Esophagus muscularis mucosa (tissue), 4 donors: ENCODE data around the gene AOC3. TPM values are rescaled to one million over a fixed set of nuclear protein-coding genes. Genes with fewer than 3 reads are reported as not detected.
"Not testable (repeated sequence)": the region's sequence is repeated elsewhere in the genome, so short reads cannot be mapped to it uniquely, and the experiment has no call there.

Experiments used
- DNase-seq: peaks from one replicate; pipeline ENCODE4 v3.0.0-alpha.2; 2017; ENCODE audit errors: extremely low spot score
- H3K27ac ChIP-seq, 4 donors: fragments of 200-600 bp; sonication (generic); replicated peaks in 1 of 4; 1 replicate in 3 of 4; 2 replicates in 1 of 4; pipeline ENCODE4 v1.5.1; 2016 to 2019; ENCODE audit warnings: mild to moderate bottlenecking in 1 of 4
- H3K27me3 ChIP-seq, 4 donors: fragments of 200-600 bp; sonication (generic); one replicate each; pipeline versions ENCODE4 v1.5.1 to v1.6.0; 2016 to 2019
- H3K36me3 ChIP-seq, 4 donors: fragments of 200-600 bp; sonication (generic); one replicate each; pipeline ENCODE4 v1.5.1; 2016 to 2019
- H3K4me1 ChIP-seq, 4 donors: fragments of 200-600 bp; sonication (generic); one replicate each; pipeline ENCODE4 v1.5.1; 2016 to 2019
- H3K4me3 ChIP-seq, 4 donors: fragments of 200-600 bp; sonication (generic); 1 replicate in 2 of 4; 2 replicates in 2 of 4; pipeline ENCODE4 v1.5.1; 2016 to 2019; ENCODE audit warnings: mild to moderate bottlenecking in 4 of 4, moderate library complexity in 1 of 4
- H3K9me3 ChIP-seq, 4 donors: fragments of 200-600 bp; sonication (generic); 1 replicate in 3 of 4; 2 replicates in 1 of 4; pipeline ENCODE4 v1.5.1; 2016 to 2019
- EP300 ChIP-seq: sonication (generic); formaldehyde crosslinking; IDR thresholded peaks from one replicate; pipeline ENCODE4 v1.6.1; 2017; ENCODE audit warnings: antibody characterized with exemption
- POLR2A ChIP-seq: fragments of 450-650 bp; IDR thresholded peaks from one replicate; pipeline ENCODE4 v1.6.1; 2017; ENCODE audit warnings: antibody characterized with exemption, moderate library complexity, mild to moderate bottlenecking, low read depth
- POLR2AphosphoS5 ChIP-seq, 2 donors: sonication (generic); formaldehyde crosslinking; IDR thresholded peaks; one replicate each; pipeline ENCODE4 v1.6.1; 2017; ENCODE audit warnings: antibody characterized with exemption in 2 of 2
- WGBS: methylation state at CpG from one replicate; pipeline ENCODE4 v1.1.5; 2018; 5-methylcytosine and 5-hydroxymethylcytosine counted together
- intact Hi-C: fragments of 100-400 bp; cut with DNase I; formaldehyde crosslinking; loops from one replicate; pipeline ENCODE4 v1.15.1; 2023
- total RNA-seq, 4 donors: library from RNA; depleted of rRNA; stranded (reverse); fragments of >200 nt; gene quantifications; one replicate each; pipeline versions ENCODE4 v1.1.0 to v1.2.1, GENCODE V29; 2016
- TF ChIP-seq, protein P1 (sequence below), 3 experiments: fragments of 200-600 bp in 2 of 3; fragments of 450-650 bp in 1 of 3; sonication (generic) in 2 of 3; IDR thresholded peaks; one replicate each; pipeline ENCODE4 v1.5.1; 2017 to 2019; ENCODE audit warnings: antibody characterized with exemption in 3 of 3, mild to moderate bottlenecking in 2 of 3, moderate library complexity in 1 of 3

AOC3 gene
- total RNA-seq, 4 donors from 2014 or later: 89.0 to 242 (median 118) TPM

GRCh38 chr17:42894283-42895184, 43.5 kb downstream of the AOC3 start:
- intact Hi-C loops: no loop called here

DNA sequence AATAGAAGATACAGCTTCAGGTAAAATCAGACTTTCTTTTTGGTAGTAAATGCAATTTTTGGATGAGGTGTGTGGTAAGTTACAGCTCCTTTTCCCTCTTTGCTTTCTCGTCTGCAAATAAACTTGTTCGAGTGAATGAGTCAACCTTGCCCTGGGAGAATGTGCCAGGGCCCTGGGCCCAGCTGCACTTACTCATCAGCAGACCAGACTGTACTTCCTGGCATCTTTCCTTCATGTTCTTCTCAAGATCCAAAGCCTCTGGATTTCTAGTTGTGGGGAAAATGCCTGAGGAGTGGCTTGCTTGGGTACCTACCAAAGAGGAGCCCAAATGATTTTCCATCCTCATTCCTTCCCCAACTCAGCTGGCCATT, 44.2 kb downstream of the AOC3 start:
- peak; percentile 93 for DNase-seq
- Histone ChIP-seq H3K4me1 (peaks cover 36 to 54% (median 51%) of the 10 kb centered on the region in 4 donors), H3K36me3 (no peaks in the 10 kb centered on the region), H3K9me3 (no peaks in the 10 kb centered on the region), H3K27me3 (no peaks in the 10 kb centered on the region), H3K27ac (peak overlapping the region in 3 of 4 donors; percentile 15 to 30 (median 25)), H3K4me3 (no peak overlapping the region)
- intact Hi-C loops: no loop called here
- TF ChIP-seq, protein P1, sequence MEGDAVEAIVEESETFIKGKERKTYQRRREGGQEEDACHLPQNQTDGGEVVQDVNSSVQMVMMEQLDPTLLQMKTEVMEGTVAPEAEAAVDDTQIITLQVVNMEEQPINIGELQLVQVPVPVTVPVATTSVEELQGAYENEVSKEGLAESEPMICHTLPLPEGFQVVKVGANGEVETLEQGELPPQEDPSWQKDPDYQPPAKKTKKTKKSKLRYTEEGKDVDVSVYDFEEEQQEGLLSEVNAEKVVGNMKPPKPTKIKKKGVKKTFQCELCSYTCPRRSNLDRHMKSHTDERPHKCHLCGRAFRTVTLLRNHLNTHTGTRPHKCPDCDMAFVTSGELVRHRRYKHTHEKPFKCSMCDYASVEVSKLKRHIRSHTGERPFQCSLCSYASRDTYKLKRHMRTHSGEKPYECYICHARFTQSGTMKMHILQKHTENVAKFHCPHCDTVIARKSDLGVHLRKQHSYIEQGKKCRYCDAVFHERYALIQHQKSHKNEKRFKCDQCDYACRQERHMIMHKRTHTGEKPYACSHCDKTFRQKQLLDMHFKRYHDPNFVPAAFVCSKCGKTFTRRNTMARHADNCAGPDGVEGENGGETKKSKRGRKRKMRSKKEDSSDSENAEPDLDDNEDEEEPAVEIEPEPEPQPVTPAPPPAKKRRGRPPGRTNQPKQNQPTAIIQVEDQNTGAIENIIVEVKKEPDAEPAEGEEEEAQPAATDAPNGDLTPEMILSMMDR (IDR thresholded peaks at IDR 0.05): no peak
- TF ChIP-seq POLR2AphosphoS5 (IDR thresholded peaks at IDR 0.05) (peak; percentile 70 to 72), EP300 (no peak)
- WGBS: 0% methylated on average over 2 of the region's 2 CpGs

More at GRCh38 chr17:42894283-42895184, 43.5 kb downstream of the AOC3 start:
- Histone ChIP-seq H3K27ac (peak overlapping the region in 2 of 4 donors; percentile 25 to 30), H3K36me3 (no peaks in the 10 kb centered on the region), H3K27me3 (no peaks in the 10 kb centered on the region), H3K4me1 (peaks cover 36 to 54% (median 51%) of the 10 kb centered on the region in 4 donors), H3K4me3 (no peak overlapping the region), H3K9me3 (no peaks in the 10 kb centered on the region)
- no peak for DNase-seq
- 76% methylated on average over 12 of the region's 12 CpGs for WGBS
- TF ChIP-seq, protein P1 (IDR thresholded peaks at IDR 0.05): no peak
- no peak for TF ChIP-seq POLR2A
- TF ChIP-seq EP300: no peak
- no peak for TF ChIP-seq POLR2AphosphoS5 (IDR thresholded peaks at IDR 0.05)

DNA sequence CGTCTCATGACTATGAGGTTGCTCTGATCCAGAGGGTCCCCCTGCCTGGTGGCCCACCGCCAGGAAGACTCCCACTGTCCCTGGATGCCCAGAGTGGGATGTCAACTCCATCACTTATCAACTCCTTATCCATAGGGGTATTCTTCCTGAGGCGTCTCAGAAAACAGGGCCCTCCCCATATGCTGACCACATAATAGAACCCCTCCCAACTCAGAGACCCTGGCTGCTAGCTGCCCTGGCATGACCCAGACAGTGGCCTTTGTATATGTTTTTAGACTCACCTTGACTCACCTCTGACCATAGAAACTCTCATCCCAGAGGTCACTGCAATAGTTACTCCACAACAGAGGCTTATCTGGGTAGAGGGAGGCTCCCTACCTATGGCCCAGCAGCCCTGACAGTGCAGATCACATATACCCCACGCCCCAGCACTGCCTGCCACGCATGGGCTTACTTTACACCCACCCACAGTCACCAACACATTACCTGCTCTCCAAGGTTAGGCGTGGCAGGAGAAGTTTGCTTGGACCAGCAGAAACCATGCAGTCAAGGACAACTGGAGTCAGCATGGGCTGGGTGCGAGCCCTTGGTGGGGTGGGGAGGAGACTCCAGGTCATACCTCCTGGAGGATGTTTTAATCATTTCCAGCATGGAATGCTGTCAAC, 47.3 kb downstream of the AOC3 start:
- Histone ChIP-seq H3K27me3 (no peaks in the 10 kb centered on the region), H3K4me3 (no peak overlapping the region), H3K36me3 (no peaks in the 10 kb centered on the region), H3K27ac (no peak overlapping the region), H3K9me3 (no peaks in the 10 kb centered on the region), H3K4me1 (peaks cover 14 to 28% (median 25%) of the 10 kb centered on the region in 4 donors)
- intact Hi-C loops: no loop called here
- WGBS: 97% methylated on average over 5 of the region's 7 CpGs
- no peak for DNase-seq
- TF ChIP-seq POLR2A (no peak), POLR2AphosphoS5 (IDR thresholded peaks at IDR 0.05) (no peak), EP300 (no peak)
- TF ChIP-seq, protein P1 (IDR thresholded peaks at IDR 0.05): no peak

DNA sequence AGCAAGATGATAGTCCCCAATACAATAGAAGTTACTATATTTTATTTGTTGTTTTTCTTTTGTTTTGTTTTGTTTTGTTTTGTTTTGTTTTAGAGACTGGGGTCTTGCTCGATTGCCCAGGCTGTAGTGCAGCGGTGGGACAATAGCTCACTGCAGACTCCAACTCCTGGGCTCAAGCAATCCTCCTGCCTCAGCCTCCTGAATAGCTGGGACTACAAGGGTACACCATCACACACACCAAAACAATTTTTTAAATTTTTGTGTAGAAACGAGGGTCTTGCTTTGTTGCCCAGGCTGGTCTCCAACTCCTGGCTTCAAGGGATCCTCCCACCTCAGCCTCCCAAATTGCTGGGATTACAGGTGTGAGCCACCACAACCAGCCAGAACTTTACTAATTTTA, 49.0 kb downstream of the AOC3 start:
- peaks cover 0 to 11% (median 8%) of the 10 kb centered on the region in 4 donors for H3K4me1 ChIP-seq
- intact Hi-C loops, H3K27ac ChIP-seq, H3K4me3 ChIP-seq, H3K9me3 ChIP-seq, DNase-seq, H3K27me3 ChIP-seq, H3K36me3 ChIP-seq: not testable (repeated sequence)
- WGBS: 81% methylated on average over 3 of the region's 3 CpGs
